GM04503 (cell line): ENCODE measurements around the gene RND3.

Source experiments
- DNase-seq: peaks from one replicate; pipeline ENCODE4 v3.0.0-alpha.2; 2012; ENCODE audit warnings: low read depth

The RND3 gene

GRCh38 chr2:150476286-150476685 is 11.2 kb downstream of the RND3 start:
- DNase-seq = no peak

GRCh38 chr2:150475479-150476250 is 11.8 kb downstream of the RND3 start:
- no peak for DNase-seq

DNA sequence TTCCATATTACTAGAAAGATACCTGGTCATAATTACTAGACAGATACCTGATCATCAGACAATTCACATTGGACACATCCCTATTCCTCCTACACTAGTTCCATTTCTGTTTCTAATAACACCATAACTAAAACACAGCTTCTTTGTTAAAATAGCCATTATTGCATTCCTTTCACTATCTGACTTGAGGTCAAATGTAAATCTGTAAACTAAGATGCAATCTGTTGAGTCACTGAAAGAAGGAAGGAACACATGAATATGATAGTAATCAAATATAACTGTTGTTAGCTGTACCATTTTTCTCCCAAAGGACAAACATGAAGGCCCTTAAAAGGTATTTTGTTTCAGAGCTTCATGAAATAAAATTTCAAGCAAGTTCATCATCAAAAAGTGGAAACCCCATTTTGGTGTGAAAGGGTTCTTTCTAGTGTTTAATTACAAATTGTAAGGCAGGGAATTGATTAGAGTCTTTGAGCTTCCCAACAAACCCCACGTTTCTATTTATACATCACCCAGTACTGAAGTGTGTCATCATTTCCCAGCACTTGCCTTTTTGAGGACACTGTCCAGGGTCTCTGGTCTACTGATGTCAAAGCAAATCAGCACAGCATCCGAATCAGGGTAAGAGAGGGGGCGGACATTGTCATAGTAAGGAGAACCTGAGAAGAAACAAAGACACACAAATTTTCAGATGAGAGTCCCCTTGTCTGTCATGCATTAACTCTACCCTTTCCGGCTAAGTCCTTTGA is 13.0 kb downstream of the RND3 start:
- DNase-seq = no peak

- no peak for DNase-seq
Observed at GRCh38 chr2:150473767-150474166, 13.7 kb downstream of the RND3 start.

- peak; percentile 80 for DNase-seq
Observed at GRCh38 chr2:150472511-150472899, 15.0 kb downstream of the RND3 start.

DNA sequence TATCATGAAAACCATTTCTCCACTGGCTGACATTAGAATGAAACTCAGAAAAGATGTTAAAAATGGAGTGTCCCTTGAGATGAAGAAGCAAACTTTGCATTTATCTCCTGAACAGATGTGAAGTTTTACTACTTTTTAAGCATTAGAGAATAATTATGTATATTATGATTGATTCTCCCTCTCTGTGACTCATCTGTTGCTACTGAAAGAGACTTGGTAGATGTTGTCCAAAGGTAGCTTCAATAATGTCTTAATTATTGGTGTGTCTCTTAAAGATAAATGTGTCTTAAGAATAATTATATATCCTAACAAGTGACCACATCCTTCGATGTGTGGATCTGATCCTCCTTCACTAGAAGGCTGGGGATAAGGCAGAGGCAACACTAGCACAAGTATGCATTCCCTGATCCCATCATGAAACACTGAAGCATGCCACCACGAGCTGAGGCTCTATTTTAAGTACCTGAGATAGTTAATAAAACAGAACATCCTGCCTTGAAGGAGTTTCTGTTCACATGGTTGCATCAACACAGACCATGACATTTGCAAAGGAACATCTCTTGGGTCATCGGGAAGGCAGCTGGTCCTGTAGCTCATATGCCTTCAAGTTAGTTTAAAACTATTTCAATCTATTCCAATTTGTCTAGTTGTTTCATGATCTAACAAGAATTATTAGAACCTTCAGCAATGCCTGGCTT is 15.5 kb downstream of the RND3 start:
- DNase-seq = no peak

GRCh38 chr2:150470435-150470834 is 17.0 kb downstream of the RND3 start:
- no peak for DNase-seq

DNA sequence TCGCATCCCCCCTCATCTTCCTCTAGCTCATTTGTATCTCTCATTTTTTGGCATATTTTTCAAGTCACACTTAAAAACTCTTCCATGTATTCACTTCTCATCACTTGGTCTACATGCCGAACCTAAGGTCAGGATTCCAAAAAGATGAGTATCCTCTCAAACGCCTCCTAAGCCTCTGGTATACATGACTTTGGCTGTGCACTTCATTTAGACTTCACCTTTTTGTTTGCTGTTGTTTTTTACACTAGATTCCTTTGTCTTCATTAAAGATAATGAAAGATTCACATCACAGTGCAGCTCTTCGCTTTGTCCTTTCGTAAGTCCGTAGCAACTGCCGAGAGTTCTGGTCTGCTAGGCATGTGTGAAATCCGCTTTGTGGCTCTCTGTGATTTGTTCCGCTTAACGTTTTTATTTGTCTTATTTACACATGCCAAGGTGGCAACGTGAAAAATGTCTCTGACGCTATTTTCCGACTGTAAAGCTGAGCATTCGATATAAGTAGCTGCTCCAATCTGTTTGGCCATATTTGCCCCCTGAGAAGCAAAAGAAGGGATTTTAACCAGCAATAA is 17.7 kb downstream of the RND3 start:
- DNase-seq = no peak

DNA sequence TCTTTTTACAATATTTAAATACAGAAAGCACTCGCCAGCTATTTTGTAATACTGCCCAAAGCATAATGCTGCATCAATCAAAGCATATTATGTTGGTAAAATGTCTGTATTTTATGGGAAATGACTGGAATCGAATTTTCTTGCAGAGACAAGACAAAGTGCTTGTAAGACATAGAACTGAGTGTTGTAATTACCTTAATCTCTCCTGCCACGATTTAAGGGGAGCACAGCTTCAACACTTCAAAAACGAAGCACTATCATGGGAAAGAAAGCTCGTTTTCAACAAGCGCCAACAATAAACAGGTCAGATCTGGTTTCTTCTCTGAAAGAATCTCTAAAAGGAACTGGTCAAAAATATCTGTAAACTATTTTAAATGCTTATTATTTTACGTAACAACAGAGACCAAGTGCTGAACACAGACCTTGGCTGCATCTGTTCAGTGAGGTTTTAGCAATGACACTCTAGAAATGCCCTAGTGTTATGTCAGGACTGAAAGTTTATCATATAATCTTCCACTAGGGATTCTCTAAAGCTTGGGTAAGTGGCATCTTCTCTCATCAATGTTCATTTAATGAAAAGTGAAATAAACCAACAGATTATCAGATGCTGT is 19.0 kb downstream of the RND3 start:
- DNase-seq = no peak

DNA sequence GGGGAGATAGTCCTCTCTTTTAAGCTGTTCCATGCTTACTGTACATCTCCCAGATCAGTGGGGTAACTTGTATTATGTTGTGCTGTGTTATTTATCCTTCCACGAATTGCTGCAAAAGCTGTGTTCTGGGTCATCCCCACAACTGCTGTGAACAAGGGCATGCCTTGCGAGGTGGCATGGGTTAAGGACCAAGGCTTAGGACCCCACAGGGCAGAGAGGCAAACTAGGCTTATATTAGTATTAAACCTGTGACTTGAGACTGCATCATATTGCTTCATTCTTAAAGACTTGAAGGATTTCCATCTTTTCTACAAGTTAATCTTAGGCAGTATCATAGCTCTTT is 19.9 kb downstream of the RND3 start:
- DNase-seq = no peak

DNA sequence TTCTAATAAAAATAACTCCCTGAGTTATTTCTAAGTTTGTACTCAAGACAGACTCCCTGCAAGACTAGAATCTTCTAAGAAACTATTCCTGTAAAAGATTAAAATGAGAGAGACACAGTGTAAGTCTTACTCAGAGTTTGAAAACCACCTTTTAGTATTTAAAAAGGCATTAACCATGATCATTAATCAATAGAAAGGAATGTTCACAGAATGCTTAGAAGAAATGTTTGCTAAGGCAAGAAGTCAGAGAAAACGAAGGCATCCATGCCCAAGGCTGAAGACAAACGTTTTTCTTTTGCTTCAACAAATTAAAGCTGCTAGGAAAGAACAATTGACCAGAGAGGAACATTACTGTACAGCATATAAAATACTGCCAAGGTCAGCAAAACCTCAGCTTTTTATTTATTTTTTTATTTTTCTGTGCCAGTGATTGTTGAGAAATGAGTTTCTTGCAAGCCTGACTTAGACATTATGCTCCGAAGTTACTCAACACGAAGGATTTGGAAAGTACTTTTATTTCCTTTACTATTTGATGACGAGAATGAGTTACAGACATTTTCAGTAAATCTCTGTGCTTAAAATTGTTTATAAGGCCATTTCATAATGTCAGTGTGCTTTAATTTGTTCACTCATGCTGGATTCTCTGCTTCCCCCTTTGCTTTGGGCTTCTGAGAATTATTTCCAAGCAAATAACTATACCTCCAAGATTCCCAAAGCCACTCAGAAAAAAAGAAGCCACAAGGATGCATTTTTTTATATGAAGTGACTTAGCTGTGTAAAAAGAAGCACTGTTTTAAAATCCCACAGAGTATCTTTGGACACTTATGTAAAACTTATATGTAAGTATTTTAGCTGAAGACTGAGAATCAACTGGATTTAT is 20.5 kb downstream of the RND3 start:
- DNase-seq = peak; percentile 76

DNA sequence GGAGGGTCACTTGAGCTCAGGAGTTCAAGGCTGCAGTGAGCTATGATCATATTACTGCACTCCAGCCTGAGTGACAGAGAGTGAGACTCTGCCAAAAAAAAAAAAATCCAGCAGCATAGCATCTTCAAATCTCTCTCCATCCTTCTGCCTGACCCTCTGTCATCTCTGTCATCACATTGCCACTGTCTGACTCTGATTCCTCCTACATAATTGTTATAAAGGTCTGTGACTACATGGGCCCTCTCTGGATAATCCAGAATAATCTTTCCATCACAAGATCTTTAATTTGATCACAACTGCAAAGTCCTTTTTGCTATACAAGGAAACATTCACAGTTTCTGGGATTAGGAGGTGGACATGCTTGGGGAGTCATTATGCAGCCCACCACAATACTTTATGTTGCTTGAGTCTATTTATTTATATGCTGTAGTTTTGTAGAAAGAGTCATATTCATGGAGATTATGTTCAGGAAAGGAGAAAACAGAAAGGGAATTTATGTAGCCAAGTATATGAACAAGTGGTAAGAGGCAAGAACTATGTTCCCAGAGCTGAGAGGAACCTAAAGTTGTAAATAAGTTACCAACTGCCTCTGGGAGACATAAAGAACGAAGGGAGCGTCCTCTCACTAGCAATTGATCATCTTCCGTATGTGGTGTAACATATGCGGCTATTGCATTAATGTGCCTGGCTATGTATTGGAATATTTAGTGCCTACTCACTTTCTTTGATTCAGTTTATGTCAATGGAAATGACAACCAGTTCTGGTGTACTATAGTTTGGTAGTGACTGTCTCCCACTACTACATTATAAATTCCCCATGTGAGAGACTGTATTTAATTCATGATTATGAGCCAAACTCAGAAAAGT is 21.5 kb downstream of the RND3 start:
- DNase-seq = peak; percentile 48

GRCh38 chr2:150464986-150465385 is 22.5 kb downstream of the RND3 start:
- no peak for DNase-seq

DNA sequence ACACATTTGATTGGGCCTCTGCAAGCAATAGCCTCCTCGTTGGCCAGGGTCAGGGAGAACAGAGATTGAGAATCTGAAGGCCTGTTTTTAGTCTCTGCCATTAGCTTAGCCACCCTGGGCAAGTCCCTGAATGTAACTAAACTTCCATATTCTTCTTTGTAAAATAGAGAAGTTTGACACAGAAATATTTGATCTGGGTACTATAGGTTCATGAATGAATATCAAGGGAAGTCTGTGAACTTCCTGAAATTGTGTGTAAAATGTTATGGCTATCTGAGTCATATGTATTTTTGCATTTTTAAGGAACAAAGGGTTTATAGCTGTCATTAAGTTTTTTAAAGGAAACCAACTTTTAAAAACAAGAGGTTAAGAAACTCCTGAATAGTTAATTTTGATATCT is 23.2 kb downstream of the RND3 start:
- no peak for DNase-seq

GRCh38 chr2:150462770-150463169 is 24.7 kb downstream of the RND3 start:
- DNase-seq = no peak

GRCh38 chr2:150459281-150459680 is 28.2 kb downstream of the RND3 start:
- peak; percentile 63 for DNase-seq

GRCh38 chr2:150450765-150451164 is 36.7 kb downstream of the RND3 start:
- no peak for DNase-seq

DNA sequence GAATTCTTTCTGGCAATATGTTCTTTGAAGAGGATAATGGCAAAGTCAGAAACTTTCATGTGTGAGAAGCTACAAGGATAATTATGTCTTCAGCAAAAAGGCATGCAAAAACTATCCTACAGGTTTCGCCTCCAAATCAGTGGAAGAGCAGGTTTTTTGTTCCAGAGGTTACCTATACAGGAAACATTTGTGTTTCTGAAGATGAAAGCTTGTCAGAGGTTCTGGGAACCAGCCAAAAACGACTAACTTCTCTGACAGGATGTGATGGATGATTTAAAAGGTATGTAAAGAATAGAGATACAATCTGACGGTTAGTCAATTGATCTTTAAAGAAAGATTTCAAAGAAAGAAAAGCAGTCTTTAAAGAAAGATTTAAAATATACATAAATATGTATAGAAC is 37.6 kb downstream of the RND3 start:
- no peak for DNase-seq

DNA sequence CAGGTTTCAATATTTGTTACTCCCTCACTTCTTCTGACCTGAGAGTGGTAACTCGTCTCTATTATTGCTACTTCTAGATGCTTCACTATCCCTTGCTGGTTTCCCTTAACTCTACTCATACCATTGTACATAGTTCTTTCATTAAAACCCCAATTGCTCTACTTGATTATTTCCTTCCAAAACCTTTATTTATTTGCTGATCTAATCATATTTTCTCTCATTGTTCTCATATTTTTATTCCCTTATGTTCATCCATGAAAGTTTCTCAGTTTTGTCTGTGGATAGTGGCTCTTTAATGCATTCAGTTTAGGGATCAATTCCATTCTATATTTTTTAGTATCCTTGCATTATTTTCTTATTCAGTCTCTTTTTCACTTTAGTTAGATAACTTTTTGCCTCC is 42.1 kb downstream of the RND3 start:
- DNase-seq = no peak

GRCh38 chr2:150442484-150442883 is 45.0 kb downstream of the RND3 start:
- DNase-seq = no peak
